SU-DHL-6 (cell line): ENCODE data around the gene SAE1.
A peak's percentile ranks its signal among the peaks of the same experiment; 100 is the strongest.

ENCODE experiments used
- CTCF ChIP-seq: fragments of 200-600 bp; sonication (generic); IDR thresholded peaks from one replicate; pipeline ENCODE4 v1.5.1; 2017; ENCODE audit warnings: antibody characterized with exemption, mild to moderate bottlenecking, low read length, moderate library complexity; ENCODE audit not compliant: insufficient read depth, poor library complexity, severe bottlenecking
- EZH2phosphoT487 ChIP-seq: fragments of 200-600 bp; sonication (generic), shearing (Covaris generic); conservative IDR thresholded peaks from 2 replicates; pipeline ENCODE4 v1.6.1; 2018; ENCODE audit warnings: mild to moderate bottlenecking, antibody characterized with exemption, low read length, moderate library complexity, mixed read lengths

GRCh38 chr19:47130589-47131227 is at the start of gene SAE1:
- TF ChIP-seq CTCF (peak; percentile 30), EZH2phosphoT487 (no peak)
